Measurements from ENCODE around the gene TOR3A.

The TOR3A gene

GRCh38 chr1:179066471-179066870 is 15.4 kb upstream of the TOR3A start:
- Histone ChIP-seq H3K9ac (ENCODE audit: low read length in 5 of 5) (no peak overlapping the region), H3K36me3 (ENCODE audit: control insufficient read depth in 5 of 5, insufficient read depth in 5 of 5, low read length in 5 of 5) (peaks cover 27 to 59% (median 35%) of the 10 kb centered on the region in 5 donors), H3K4me3 (ENCODE audit: low read depth in 1 of 5, low read length in 5 of 5) (no peak overlapping the region), H3K27ac (ENCODE audit: low read depth, low read length) (no peak overlapping the region), H3K4me1 (ENCODE audit: control insufficient read depth in 5 of 5, insufficient read depth in 5 of 5, low read length in 5 of 5) (no peaks in the 10 kb centered on the region), H3K27me3 (ENCODE audit: control insufficient read depth in 5 of 5, insufficient read depth in 4 of 5, low read length in 5 of 5) (no peaks in the 10 kb centered on the region), H3K9me3 (ENCODE audit: control insufficient read depth in 5 of 5, low read length in 5 of 5) (no peaks in the 10 kb centered on the region)

GRCh38 chr1:179077396-179077795 is 4.5 kb upstream of the TOR3A start:
- H3K36me3 ChIP-seq (ENCODE audit: control insufficient read depth in 5 of 5, insufficient read depth in 5 of 5, low read length in 5 of 5) = peaks cover 7 to 18% (median 11%) of the 10 kb centered on the region in 5 donors

DNA sequence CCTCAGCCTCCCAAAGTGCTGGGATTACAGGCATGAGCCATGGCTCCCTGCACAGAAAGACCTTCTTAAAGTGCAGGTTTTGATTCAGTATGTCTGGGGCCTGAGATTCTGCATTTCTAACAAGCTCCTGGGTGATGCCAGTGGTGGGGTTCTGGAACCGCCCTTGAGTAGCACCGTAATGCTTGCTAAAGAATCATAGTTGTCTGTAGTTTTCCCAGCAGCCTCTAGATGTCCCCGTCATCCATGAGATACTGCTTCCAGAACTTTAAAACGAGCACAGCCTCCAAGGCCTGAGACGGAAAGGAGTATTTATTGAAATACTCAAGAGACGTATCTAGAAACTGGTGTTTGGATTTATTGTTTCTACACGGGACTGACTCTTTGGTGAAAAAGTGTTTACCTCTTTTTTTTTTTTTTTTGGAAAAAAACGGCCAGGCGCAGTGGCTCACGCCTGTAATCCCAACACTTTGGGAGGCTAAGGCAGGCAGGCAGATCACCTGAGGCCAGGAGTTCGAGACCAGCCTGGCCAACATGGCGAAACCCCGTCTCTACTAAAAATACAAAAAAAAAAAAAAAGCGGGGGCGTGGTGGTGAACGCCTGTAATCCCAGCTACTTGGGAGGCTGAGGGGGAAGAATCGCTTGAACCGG is 2.6 kb upstream of the TOR3A start:
- H3K9me3 ChIP-seq (ENCODE audit: control insufficient read depth in 5 of 5, low read length in 5 of 5) = no peaks in the 10 kb centered on the region
- no peaks in the 10 kb centered on the region for H3K27me3 ChIP-seq (ENCODE audit: control insufficient read depth in 5 of 5, insufficient read depth in 4 of 5, low read length in 5 of 5)
- no peak overlapping the region for H3K4me3 ChIP-seq (ENCODE audit: low read depth in 1 of 5, low read length in 5 of 5)
- H3K27ac ChIP-seq (ENCODE audit: low read depth, low read length) = no peak overlapping the region
- no peak overlapping the region for H3K9ac ChIP-seq (ENCODE audit: low read length in 5 of 5)
- H3K36me3 ChIP-seq (ENCODE audit: control insufficient read depth in 5 of 5, insufficient read depth in 5 of 5, low read length in 5 of 5) = peaks cover 0 to 2% (median under 1%) of the 10 kb centered on the region in 5 donors
- H3K4me1 ChIP-seq (ENCODE audit: control insufficient read depth in 5 of 5, insufficient read depth in 5 of 5, low read length in 5 of 5) = peaks cover 6 to 25% (median 17%) of the 10 kb centered on the region in 5 donors

More at GRCh38 chr1:179077396-179077795, 4.5 kb upstream of the TOR3A start:
- Histone ChIP-seq H3K9ac (ENCODE audit: low read length in 5 of 5) (no peak overlapping the region), H3K9me3 (ENCODE audit: control insufficient read depth in 5 of 5, low read length in 5 of 5) (no peaks in the 10 kb centered on the region), H3K27ac (ENCODE audit: low read depth, low read length) (no peak overlapping the region), H3K4me3 (ENCODE audit: low read depth in 1 of 5, low read length in 5 of 5) (no peak overlapping the region), H3K4me1 (ENCODE audit: control insufficient read depth in 5 of 5, insufficient read depth in 5 of 5, low read length in 5 of 5) (peaks cover 4 to 16% (median 9%) of the 10 kb centered on the region in 5 donors), H3K27me3 (ENCODE audit: control insufficient read depth in 5 of 5, insufficient read depth in 4 of 5, low read length in 5 of 5) (no peaks in the 10 kb centered on the region)

DNA sequence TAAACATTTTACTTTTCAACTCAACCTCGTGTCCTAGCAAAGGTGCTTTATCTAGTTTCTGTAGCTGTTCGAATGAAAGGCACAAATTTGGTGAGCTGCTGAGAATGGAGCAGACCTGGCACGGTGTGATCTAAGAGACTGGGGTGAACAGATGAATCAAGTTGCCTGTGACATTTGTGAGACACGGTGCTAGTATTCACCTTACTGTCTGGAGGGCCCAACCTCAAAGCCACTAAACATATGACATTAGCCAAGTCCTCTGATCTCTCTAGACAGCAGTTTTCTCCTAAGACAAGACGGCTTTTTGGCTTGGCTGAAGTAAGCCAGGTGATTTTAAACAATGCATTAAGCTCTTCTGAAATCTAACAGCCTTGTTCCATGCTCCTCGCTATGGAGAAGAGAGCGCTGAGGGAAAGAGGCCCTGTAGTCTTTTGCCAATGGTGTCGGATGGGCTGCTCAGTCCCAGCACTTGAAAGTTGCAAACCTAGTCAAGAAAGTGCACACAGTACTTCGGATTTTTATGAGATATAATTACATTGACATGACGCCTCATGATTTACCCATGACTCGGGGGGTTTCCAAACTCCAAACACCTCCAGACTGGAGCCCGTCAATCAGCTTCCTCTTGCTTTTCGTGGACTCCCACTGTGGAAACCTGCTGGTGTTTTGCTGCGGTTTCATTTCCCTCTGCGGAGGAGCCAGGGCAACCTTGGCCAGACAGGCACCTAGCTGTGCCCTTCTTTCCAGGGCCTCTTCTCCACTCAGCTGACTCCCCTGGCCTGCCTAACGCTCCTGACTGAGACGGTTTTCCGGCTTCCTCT is 794 bp upstream of the TOR3A start:
- Histone ChIP-seq H3K4me1 (ENCODE audit: control insufficient read depth in 5 of 5, insufficient read depth in 5 of 5, low read length in 5 of 5) (peaks cover 6 to 25% (median 17%) of the 10 kb centered on the region in 5 donors), H3K36me3 (ENCODE audit: control insufficient read depth in 5 of 5, insufficient read depth in 5 of 5, low read length in 5 of 5) (peaks cover 0 to 13% (median 10%) of the 10 kb centered on the region in 5 donors), H3K27me3 (ENCODE audit: control insufficient read depth in 5 of 5, insufficient read depth in 4 of 5, low read length in 5 of 5) (no peaks in the 10 kb centered on the region)

GRCh38 chr1:179082333-179082998 is 596 bp downstream of the TOR3A start:
- peak overlapping the region; percentile 67 for H3K27ac ChIP-seq (ENCODE audit: low read depth, low read length)
- peak overlapping the region; percentile 66 to 96 (median 88) for H3K9ac ChIP-seq (ENCODE audit: low read length in 5 of 5)
- H3K4me1 ChIP-seq (ENCODE audit: control insufficient read depth in 5 of 5, insufficient read depth in 5 of 5, low read length in 5 of 5) = peaks cover 6 to 32% (median 23%) of the 10 kb centered on the region in 5 donors
- H3K9me3 ChIP-seq (ENCODE audit: control insufficient read depth in 5 of 5, low read length in 5 of 5) = no peaks in the 10 kb centered on the region
- peaks cover 0 to 24% (median 11%) of the 10 kb centered on the region in 5 donors for H3K36me3 ChIP-seq (ENCODE audit: control insufficient read depth in 5 of 5, insufficient read depth in 5 of 5, low read length in 5 of 5)
- no peaks in the 10 kb centered on the region for H3K27me3 ChIP-seq (ENCODE audit: control insufficient read depth in 5 of 5, insufficient read depth in 4 of 5, low read length in 5 of 5)
- peak overlapping the region; percentile 85 to 92 (median 89) for H3K4me3 ChIP-seq (ENCODE audit: low read depth in 1 of 5, low read length in 5 of 5)

More for the DNA sequence above, 794 bp upstream of the TOR3A start:
- Histone ChIP-seq H3K27ac (ENCODE audit: low read depth, low read length) (peak overlapping the region; percentile 67), H3K9me3 (ENCODE audit: control insufficient read depth in 5 of 5, low read length in 5 of 5) (no peaks in the 10 kb centered on the region), H3K4me3 (ENCODE audit: low read depth in 1 of 5, low read length in 5 of 5) (peak overlapping the region; percentile 85 to 95 (median 90)), H3K9ac (ENCODE audit: low read length in 5 of 5) (peak overlapping the region; percentile 84 to 96 (median 93))

- Histone ChIP-seq H3K9ac (ENCODE audit: low read length in 5 of 5) (peak overlapping the region; percentile 66 to 96 (median 88)), H3K27me3 (ENCODE audit: control insufficient read depth in 5 of 5, insufficient read depth in 4 of 5, low read length in 5 of 5) (no peaks in the 10 kb centered on the region), H3K4me1 (ENCODE audit: control insufficient read depth in 5 of 5, insufficient read depth in 5 of 5, low read length in 5 of 5) (peaks cover 6 to 37% (median 28%) of the 10 kb centered on the region in 5 donors), H3K4me3 (ENCODE audit: low read depth in 1 of 5, low read length in 5 of 5) (peak overlapping the region; percentile 85 to 92 (median 89)), H3K36me3 (ENCODE audit: control insufficient read depth in 5 of 5, insufficient read depth in 5 of 5, low read length in 5 of 5) (peaks cover 0 to 24% (median 11%) of the 10 kb centered on the region in 5 donors), H3K9me3 (ENCODE audit: control insufficient read depth in 5 of 5, low read length in 5 of 5) (no peaks in the 10 kb centered on the region), H3K27ac (ENCODE audit: low read depth, low read length) (peak overlapping the region; percentile 67)
These were observed 1.1 kb downstream of the TOR3A start for GRCh38 chr1:179082999-179083335.

- no peaks in the 10 kb centered on the region for H3K27me3 ChIP-seq (ENCODE audit: control insufficient read depth in 5 of 5, insufficient read depth in 4 of 5, low read length in 5 of 5)
- no peaks in the 10 kb centered on the region for H3K9me3 ChIP-seq (ENCODE audit: control insufficient read depth in 5 of 5, low read length in 5 of 5)
- H3K9ac ChIP-seq (ENCODE audit: low read length in 5 of 5) = no peak overlapping the region
- H3K4me3 ChIP-seq (ENCODE audit: low read depth in 1 of 5, low read length in 5 of 5) = no peak overlapping the region
- no peak overlapping the region for H3K27ac ChIP-seq (ENCODE audit: low read depth, low read length)
- H3K36me3 ChIP-seq (ENCODE audit: control insufficient read depth in 5 of 5, insufficient read depth in 5 of 5, low read length in 5 of 5) = peaks cover 0 to 26% (median 13%) of the 10 kb centered on the region in 5 donors
- H3K4me1 ChIP-seq (ENCODE audit: control insufficient read depth in 5 of 5, insufficient read depth in 5 of 5, low read length in 5 of 5) = peaks cover 6 to 39% (median 28%) of the 10 kb centered on the region in 5 donors
These were observed 1.7 kb downstream of the TOR3A start for GRCh38 chr1:179083533-179083932.

- Histone ChIP-seq H3K4me1 (ENCODE audit: control insufficient read depth in 5 of 5, insufficient read depth in 5 of 5, low read length in 5 of 5) (peaks cover 10 to 53% (median 46%) of the 10 kb centered on the region in 5 donors), H3K9ac (ENCODE audit: low read length in 5 of 5) (no peak overlapping the region), H3K27me3 (ENCODE audit: control insufficient read depth in 5 of 5, insufficient read depth in 4 of 5, low read length in 5 of 5) (no peaks in the 10 kb centered on the region), H3K9me3 (ENCODE audit: control insufficient read depth in 5 of 5, low read length in 5 of 5) (no peaks in the 10 kb centered on the region), H3K36me3 (ENCODE audit: control insufficient read depth in 5 of 5, insufficient read depth in 5 of 5, low read length in 5 of 5) (peaks cover 0 to 52% (median 28%) of the 10 kb centered on the region in 5 donors), H3K27ac (ENCODE audit: low read depth, low read length) (no peak overlapping the region), H3K4me3 (ENCODE audit: low read depth in 1 of 5, low read length in 5 of 5) (no peak overlapping the region)
These were observed 5.8 kb downstream of the TOR3A start for GRCh38 chr1:179087665-179088064.

DNA sequence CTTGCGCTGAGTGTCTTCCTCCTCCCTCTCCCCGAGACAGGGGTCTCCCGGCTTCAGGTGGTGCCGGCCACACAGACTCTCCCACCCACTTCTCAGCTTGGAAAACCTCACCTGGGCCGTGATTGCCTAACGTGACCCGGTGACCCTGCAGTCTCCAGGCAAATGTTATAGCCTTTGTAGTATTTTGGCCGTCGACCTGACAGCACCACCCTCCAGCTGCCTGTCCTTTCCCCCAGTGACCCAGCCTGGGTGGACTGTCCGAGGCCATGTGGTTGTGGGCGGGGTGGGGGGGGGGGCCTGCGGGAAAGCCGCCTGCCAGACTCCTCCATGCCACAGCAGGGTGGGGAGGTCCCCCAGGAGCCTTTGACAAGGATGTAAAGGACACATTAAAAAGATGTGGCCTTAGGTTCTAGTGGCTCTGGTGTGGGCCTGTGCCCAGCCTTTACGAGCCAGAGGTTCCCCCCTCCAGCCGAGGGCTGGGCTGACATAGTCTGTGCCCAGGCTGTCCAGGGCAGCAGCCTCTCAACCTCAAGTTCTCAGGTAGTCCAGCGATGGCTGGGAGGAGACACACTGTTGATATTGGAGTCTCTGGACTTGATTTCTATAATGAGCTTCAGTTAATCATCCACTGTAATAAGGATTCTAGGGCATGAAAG is 8.1 kb downstream of the TOR3A start:
- Histone ChIP-seq H3K4me1 (ENCODE audit: control insufficient read depth in 5 of 5, insufficient read depth in 5 of 5, low read length in 5 of 5) (peaks cover 9 to 53% (median 42%) of the 10 kb centered on the region in 5 donors), H3K9me3 (ENCODE audit: control insufficient read depth in 5 of 5, low read length in 5 of 5) (no peaks in the 10 kb centered on the region), H3K27me3 (ENCODE audit: control insufficient read depth in 5 of 5, insufficient read depth in 4 of 5, low read length in 5 of 5) (no peaks in the 10 kb centered on the region), H3K9ac (ENCODE audit: low read length in 5 of 5) (peak overlapping the region in 2 of 5 donors; percentile 19 to 20), H3K27ac (ENCODE audit: low read depth, low read length) (no peak overlapping the region), H3K4me3 (ENCODE audit: low read depth in 1 of 5, low read length in 5 of 5) (no peak overlapping the region), H3K36me3 (ENCODE audit: control insufficient read depth in 5 of 5, insufficient read depth in 5 of 5, low read length in 5 of 5) (peaks cover 0 to 70% (median 48%) of the 10 kb centered on the region in 5 donors)

All from subcutaneous abdominal adipose tissue (tissue), 5 donors.